ENCODE measurements around the gene HPF1. TPM values are rescaled to one million over a fixed set of nuclear protein-coding genes. Genes with fewer than 3 reads are reported as not detected.
A peak's percentile ranks its signal among the peaks of the same experiment; 100 is the strongest.

HPF1 gene
- total RNA-seq, 6 experiments from 2014 or later = 25.5 to 33.9 (median 31.0) TPM

DNA sequence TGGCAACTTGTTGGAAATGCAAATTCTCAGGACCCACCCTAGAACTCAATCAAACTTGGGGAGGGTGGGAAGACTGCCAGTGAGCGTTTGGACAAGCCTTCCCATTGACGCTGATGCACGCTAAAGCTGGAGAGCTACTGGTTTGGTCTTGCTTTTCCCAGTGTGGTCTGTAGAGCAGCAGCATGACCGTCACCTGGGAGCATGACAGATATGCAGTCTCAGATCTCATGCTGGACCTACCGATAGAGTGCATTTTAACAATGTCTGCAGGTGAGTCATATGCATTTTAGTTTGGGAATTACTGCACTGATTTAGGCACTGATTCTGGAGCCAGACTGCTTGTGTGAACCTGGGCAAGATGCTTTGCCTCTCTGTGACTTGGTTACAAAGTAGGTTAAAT, 27.2 kb downstream of the HPF1 start:
- Mint-ChIP-seq H3K36me3 (ENCODE audit: low read depth) (peaks cover 17% of the 10 kb centered on the region; the same call in 1 of the 2 replicates), H3K9me3 (no peaks in the 10 kb centered on the region), H3K4me1 (ENCODE audit: low read depth) (no peaks in the 10 kb centered on the region), H3K4me3 (no peak overlapping the region), H3K27ac (no peak overlapping the region), H3K27me3 (ENCODE audit: insufficient read depth) (no peaks in the 10 kb centered on the region; the same call in 1 of the 2 replicates)
- DNase-seq = no peak
- no peak for TF ChIP-seq CTCF (IDR thresholded peaks at IDR 0.05)

GRCh38 chr4:169727616-169728015, 30.1 kb downstream of the HPF1 start:
- H3K27ac Mint-ChIP-seq = no peak overlapping the region
- no peaks in the 10 kb centered on the region; the same call in 1 of the 2 replicates for H3K27me3 Mint-ChIP-seq (ENCODE audit: insufficient read depth)
- H3K36me3 Mint-ChIP-seq (ENCODE audit: low read depth) = peaks cover 10% of the 10 kb centered on the region; the same call in 1 of the 2 replicates
- no peak for DNase-seq
- no peaks in the 10 kb centered on the region for H3K9me3 Mint-ChIP-seq
- no peak overlapping the region for H3K4me3 Mint-ChIP-seq
- TF ChIP-seq CTCF (IDR thresholded peaks at IDR 0.05) = no peak
- no peaks in the 10 kb centered on the region for H3K4me1 Mint-ChIP-seq (ENCODE audit: low read depth)

- no peaks in the 10 kb centered on the region for H3K27me3 Mint-ChIP-seq (ENCODE audit: insufficient read depth)
- H3K9me3 Mint-ChIP-seq = no peaks in the 10 kb centered on the region
- H3K27ac Mint-ChIP-seq = no peak overlapping the region
- DNase-seq = peak; percentile 44
- no peak overlapping the region for H3K4me3 Mint-ChIP-seq
- H3K4me1 Mint-ChIP-seq (ENCODE audit: low read depth) = no peaks in the 10 kb centered on the region
- no peak for TF ChIP-seq CTCF (IDR thresholded peaks at IDR 0.05)
- peaks cover 11% of the 10 kb centered on the region; the same call in 1 of the 2 replicates for H3K36me3 Mint-ChIP-seq (ENCODE audit: low read depth)
Measured at GRCh38 chr4:169724260-169724659, 33.5 kb downstream of the HPF1 start.

DNA sequence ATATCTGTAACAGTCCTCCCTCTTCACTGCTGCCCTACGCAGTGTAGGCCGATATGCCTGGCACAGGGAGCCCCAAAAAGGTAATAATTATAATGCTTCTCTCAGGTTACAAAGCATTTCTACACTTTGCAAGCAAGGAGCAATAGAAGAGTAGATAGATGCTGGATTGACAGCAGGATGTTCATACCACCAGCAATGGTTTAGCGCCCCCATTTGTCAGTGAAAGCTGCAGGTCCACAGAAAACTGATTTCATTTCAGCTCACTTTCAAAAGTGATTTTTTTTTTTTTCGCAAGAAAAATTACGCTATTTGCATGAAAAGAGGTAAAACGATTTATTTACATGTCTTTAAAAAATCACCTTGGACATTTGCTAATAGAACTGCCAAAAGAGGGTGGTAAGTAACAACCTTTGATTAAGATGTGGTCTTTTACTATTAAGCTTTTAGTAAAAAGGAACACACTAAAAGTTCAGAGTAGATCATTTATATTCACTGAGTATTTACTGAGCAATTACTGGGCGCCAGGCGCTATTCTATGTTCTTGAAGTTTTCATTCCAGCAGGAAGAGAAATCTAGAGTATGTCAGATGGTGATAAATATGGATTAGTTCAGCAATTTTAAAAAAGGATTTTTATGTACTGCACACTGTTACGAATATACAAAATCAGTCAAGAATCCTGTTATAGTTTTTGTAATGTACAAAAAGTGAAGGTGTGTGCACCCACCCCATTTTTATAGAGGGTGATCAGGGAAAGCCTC, 34.4 kb downstream of the HPF1 start:
- Mint-ChIP-seq H3K9me3 (no peaks in the 10 kb centered on the region), H3K36me3 (ENCODE audit: low read depth) (peaks cover 11% of the 10 kb centered on the region; the same call in 1 of the 2 replicates), H3K27ac (no peak overlapping the region), H3K4me1 (ENCODE audit: low read depth) (no peaks in the 10 kb centered on the region), H3K27me3 (ENCODE audit: insufficient read depth) (no peaks in the 10 kb centered on the region), H3K4me3 (no peak overlapping the region)
- DNase-seq = no peak
- TF ChIP-seq CTCF (IDR thresholded peaks at IDR 0.05) = peak; percentile 60

DNA sequence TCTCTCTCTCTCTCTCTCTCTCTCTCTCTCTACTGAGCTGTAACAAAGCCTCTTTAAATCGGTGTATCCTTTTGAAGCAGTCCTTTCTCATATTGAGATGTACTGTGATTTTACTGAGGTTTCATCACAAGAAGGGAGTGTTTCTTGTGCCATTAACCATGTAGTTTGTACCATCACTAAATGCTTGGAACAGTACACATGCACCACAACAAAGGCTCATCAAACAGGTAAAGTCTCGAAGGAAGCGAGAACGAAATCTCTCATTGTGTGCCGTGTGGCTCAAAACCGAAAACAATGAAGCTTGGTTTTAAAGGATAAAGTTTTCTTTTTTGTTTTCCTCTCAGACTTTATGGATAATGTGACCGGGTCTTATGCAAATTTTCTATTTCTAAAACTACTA, 37.2 kb downstream of the HPF1 start:
- H3K4me1 Mint-ChIP-seq (ENCODE audit: low read depth) = peaks cover 11% of the 10 kb centered on the region
- no peak for DNase-seq
- no peaks in the 10 kb centered on the region for H3K27me3 Mint-ChIP-seq (ENCODE audit: insufficient read depth)
- peaks cover 11% of the 10 kb centered on the region; the same call in 1 of the 2 replicates for H3K36me3 Mint-ChIP-seq (ENCODE audit: low read depth)
- no peak overlapping the region for H3K4me3 Mint-ChIP-seq
- no peak overlapping the region for H3K27ac Mint-ChIP-seq
- TF ChIP-seq CTCF (IDR thresholded peaks at IDR 0.05) = no peak
- no peaks in the 10 kb centered on the region for H3K9me3 Mint-ChIP-seq
